WTC11 (cell line): ENCODE results near the gene NPB. TPM values are rescaled to one million over a fixed set of nuclear protein-coding genes. Genes with fewer than 3 reads are reported as not detected.
A peak's percentile ranks its signal among the peaks of the same experiment; 100 is the strongest.

Source experiments
- AFF4 ChIP-seq: sonication (generic); formaldehyde crosslinking; IDR thresholded peaks from 2 replicates; pipeline ENCODE4 v1.8.1; 2023; ENCODE audit warnings: mild to moderate bottlenecking, missing genetic modification reagents, borderline replicate concordance
- CREM ChIP-seq: sonication (generic); formaldehyde crosslinking; IDR thresholded peaks from 2 replicates; pipeline ENCODE4 v1.8.1; 2022; ENCODE audit warnings: mild to moderate bottlenecking, missing genetic modification reagents, moderate library complexity
- CTCF ChIP-seq: fragments of 200-600 bp; IDR thresholded peaks from 2 replicates; pipeline ENCODE4 v1.8.0; 2022; ENCODE audit warnings: antibody characterized with exemption
- EMX1 ChIP-seq: fragments of 250-450 bp; sonication (Bioruptor Pico); IDR thresholded peaks from 2 replicates; pipeline ENCODE4 v1.8.0; 2021; ENCODE audit warnings: mild to moderate bottlenecking
- HMGA2 ChIP-seq: fragments of 250-450 bp; sonication (Bioruptor Pico); IDR thresholded peaks from 2 replicates; pipeline ENCODE4 v1.4.0; 2021; ENCODE audit warnings: mild to moderate bottlenecking, moderate library complexity
- JUN ChIP-seq: sonication (generic); formaldehyde crosslinking; IDR thresholded peaks from 2 replicates; pipeline ENCODE4 v1.8.0; 2023; ENCODE audit warnings: mild to moderate bottlenecking, missing genetic modification reagents
- MAX ChIP-seq: sonication (generic); formaldehyde crosslinking; IDR thresholded peaks from 2 replicates; pipeline ENCODE4 v1.8.0; 2022; ENCODE audit warnings: mild to moderate bottlenecking, missing genetic modification reagents
- NR1H2 ChIP-seq: sonication (generic); formaldehyde crosslinking; IDR thresholded peaks from 2 replicates; pipeline ENCODE4 v1.9.0; 2021; ENCODE audit warnings: mild to moderate bottlenecking, moderate library complexity, missing genetic modification reagents
- SOX15 ChIP-seq: fragments of 250-450 bp; sonication (Bioruptor Pico); IDR thresholded peaks from 2 replicates; pipeline ENCODE4 v1.9.0; 2021; ENCODE audit warnings: mild to moderate bottlenecking
- STAT6 ChIP-seq: sonication (generic); formaldehyde crosslinking; conservative IDR thresholded peaks from 2 replicates; pipeline ENCODE4 v1.8.1; 2023; ENCODE audit warnings: mild to moderate bottlenecking, low read depth, missing genetic modification reagents, moderate library complexity
- TEAD1 ChIP-seq: sonication (generic); formaldehyde crosslinking; IDR thresholded peaks from 2 replicates; pipeline ENCODE4 v1.8.0; 2022; ENCODE audit warnings: mild to moderate bottlenecking, missing genetic modification reagents
- ZBTB21 ChIP-seq: sonication (generic); formaldehyde crosslinking; IDR thresholded peaks from 2 replicates; pipeline ENCODE4 v1.8.1; 2023; ENCODE audit warnings: mild to moderate bottlenecking, missing genetic modification reagents, borderline replicate concordance
- ZNF416 ChIP-seq: fragments of 250-450 bp; sonication (Bioruptor Pico); IDR thresholded peaks from 2 replicates; pipeline ENCODE4 v1.9.0; 2021; ENCODE audit warnings: mild to moderate bottlenecking, inconsistent platforms
- ZNF532 ChIP-seq: fragments of 250-450 bp; sonication (Bioruptor Pico); IDR thresholded peaks from 2 replicates; pipeline ENCODE4 v1.9.0; 2021; ENCODE audit warnings: mild to moderate bottlenecking, borderline replicate concordance
- ZNF671 ChIP-seq: fragments of 250-450 bp; sonication (Bioruptor Pico); IDR thresholded peaks from 2 replicates; pipeline ENCODE4 v1.8.0; 2021; ENCODE audit warnings: mild to moderate bottlenecking
- total RNA-seq: library from RNA; stranded (reverse); gene quantifications from 3 replicates; pipeline ENCODE4 v1.2.3, GENCODE V29; 2021

Gene NPB
- total RNA-seq, 1 experiment from 2014 or later, result 1.9 TPM

- TF ChIP-seq AFF4 (CRISPR knock-in tag), result no peak
- no peak for TF ChIP-seq NR1H2 (CRISPR knock-in tag)
- no peak for TF ChIP-seq ZBTB21
- TF ChIP-seq SOX15, result no peak
- TF ChIP-seq ZNF532, result no peak
- no peak for TF ChIP-seq CTCF
- TF ChIP-seq JUN (CRISPR knock-in tag), result no peak
- TF ChIP-seq TEAD1 (CRISPR knock-in tag), result 0 out of 2 replicates have a peak, but pooled peaks have one; percentile 54
- TF ChIP-seq ZNF671 (CRISPR knock-in tag), result peak; percentile 77
- peak; percentile 65; the same call in 1 of the 2 replicates for TF ChIP-seq ZNF416
- no peak for TF ChIP-seq CREM (CRISPR knock-in tag)
- TF ChIP-seq STAT6 (CRISPR knock-in tag), result no peak
- TF ChIP-seq MAX (CRISPR knock-in tag), result 0 out of 2 replicates have a peak, but pooled peaks have one; percentile 12
- no peak for TF ChIP-seq HMGA2 (CRISPR knock-in tag)
- TF ChIP-seq EMX1 (CRISPR knock-in tag), result peak; percentile 58; the same call in 1 of the 2 replicates
Observed at GRCh38 chr17:81867991-81868673, 33.9 kb upstream of the NPB start (continued).
